ENCODE data around the gene PALD1. TPM values are rescaled to one million over a fixed set of nuclear protein-coding genes. Genes with fewer than 3 reads are reported as not detected.
"Not testable (repeated sequence)": the region's sequence is repeated elsewhere in the genome, so short reads cannot be mapped to it uniquely, and the experiment has no call there.

PALD1 gene
- total RNA-seq, 1 donor from 2014 or later, result 5.1 TPM

GRCh38 chr10:70602665-70603448 lies 124.3 kb downstream of the PALD1 start, which contains the start of gene PRF1:
TSS of gene PRF1 (minus strand) at chr10:70602741. CDS start at chr10:70600902, 1,839 bp downstream.
- intact Hi-C loops (cut with DNase I), result no loop called here
- DNase-seq (ENCODE audit: missing footprints) (no peak), ATAC-seq (peak; percentile 26)

DNA sequence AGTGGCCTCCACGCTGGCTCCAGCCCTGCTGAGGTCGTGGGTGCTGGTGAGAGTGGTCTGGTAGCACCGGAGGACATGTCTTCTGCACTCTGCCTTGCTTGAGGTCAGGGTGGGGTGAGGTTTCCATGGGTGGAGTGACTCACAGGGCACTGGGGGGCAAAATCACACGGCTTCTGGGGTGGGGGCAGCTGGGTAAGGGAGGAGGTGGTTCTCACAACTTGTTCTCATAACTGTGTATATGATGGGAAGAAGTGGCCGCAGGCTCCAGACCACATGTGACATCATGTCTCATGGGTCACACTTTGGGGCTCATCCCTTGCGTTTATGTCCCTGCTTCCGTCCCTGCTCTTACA lies 124.9 kb downstream of the PALD1 start:
- intact Hi-C loops (cut with DNase I), result no loop called here
- peak; percentile 35 for ATAC-seq
- DNase-seq (ENCODE audit: missing footprints), result no peak

- ATAC-seq (no peak), DNase-seq (ENCODE audit: missing footprints) (no peak)
- intact Hi-C loops (cut with DNase I), result no loop called here
These were observed 125.5 kb downstream of the PALD1 start for GRCh38 chr10:70604106-70604505.

DNA sequence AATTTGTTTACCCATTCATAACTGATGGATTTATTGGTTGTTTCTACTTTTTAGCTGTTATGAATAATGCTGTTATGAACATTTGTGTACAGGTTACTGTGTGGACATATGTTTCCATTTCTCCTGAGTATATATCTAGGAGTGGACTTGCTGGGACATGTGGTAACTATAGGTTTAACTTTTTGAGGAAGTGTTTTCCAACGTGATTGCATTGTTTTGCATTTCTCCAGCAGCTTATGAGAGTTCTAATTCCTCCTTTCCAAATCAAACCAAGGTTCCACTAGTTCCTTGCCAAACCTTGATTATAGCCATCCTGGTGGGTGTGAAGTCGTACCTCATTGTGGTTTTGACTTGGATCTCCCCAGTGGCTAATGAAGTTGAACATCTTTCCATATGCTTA lies 126.6 kb downstream of the PALD1 start:
- intact Hi-C loops (cut with DNase I), result no loop called here
- no peak for DNase-seq (ENCODE audit: missing footprints)
- no peak for ATAC-seq

DNA sequence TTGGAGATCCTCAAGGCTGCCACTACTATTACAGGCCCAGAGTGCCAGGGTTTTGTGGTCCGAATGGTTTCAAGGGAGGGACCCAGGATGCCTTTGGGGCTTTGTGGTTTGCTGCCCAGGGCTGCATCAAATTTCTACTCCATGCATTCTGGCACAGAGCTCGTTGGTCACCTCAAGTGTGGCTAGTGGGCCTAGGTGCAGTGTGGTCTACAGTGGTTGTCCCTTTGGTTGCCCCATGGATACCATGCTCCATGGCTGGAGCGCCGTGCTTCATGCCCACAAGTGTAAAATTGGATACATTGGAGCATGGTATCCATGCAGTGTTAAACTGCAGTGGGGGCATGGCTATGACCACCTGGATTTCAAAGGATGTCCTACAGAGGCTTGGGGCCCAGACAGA lies 129.4 kb downstream of the PALD1 start:
- DNase-seq (ENCODE audit: missing footprints) (no peak), ATAC-seq (peak; percentile 8)
- intact Hi-C loops (cut with DNase I), result no loop called here

- ATAC-seq (no peak), DNase-seq (ENCODE audit: missing footprints) (no peak)
- intact Hi-C loops (cut with DNase I), result no loop called here
These were observed 135.4 kb downstream of the PALD1 start for GRCh38 chr10:70613941-70614340.

- ATAC-seq; DNase-seq (ENCODE audit: missing footprints); intact Hi-C loops (cut with DNase I): not testable (repeated sequence)
These were observed 135.8 kb downstream of the PALD1 start for GRCh38 chr10:70614364-70614763.

- ATAC-seq (no peak), DNase-seq (ENCODE audit: missing footprints) (no peak)
- intact Hi-C loops (cut with DNase I), result no loop called here
These were observed 136.6 kb downstream of the PALD1 start for GRCh38 chr10:70615211-70615610.

DNA sequence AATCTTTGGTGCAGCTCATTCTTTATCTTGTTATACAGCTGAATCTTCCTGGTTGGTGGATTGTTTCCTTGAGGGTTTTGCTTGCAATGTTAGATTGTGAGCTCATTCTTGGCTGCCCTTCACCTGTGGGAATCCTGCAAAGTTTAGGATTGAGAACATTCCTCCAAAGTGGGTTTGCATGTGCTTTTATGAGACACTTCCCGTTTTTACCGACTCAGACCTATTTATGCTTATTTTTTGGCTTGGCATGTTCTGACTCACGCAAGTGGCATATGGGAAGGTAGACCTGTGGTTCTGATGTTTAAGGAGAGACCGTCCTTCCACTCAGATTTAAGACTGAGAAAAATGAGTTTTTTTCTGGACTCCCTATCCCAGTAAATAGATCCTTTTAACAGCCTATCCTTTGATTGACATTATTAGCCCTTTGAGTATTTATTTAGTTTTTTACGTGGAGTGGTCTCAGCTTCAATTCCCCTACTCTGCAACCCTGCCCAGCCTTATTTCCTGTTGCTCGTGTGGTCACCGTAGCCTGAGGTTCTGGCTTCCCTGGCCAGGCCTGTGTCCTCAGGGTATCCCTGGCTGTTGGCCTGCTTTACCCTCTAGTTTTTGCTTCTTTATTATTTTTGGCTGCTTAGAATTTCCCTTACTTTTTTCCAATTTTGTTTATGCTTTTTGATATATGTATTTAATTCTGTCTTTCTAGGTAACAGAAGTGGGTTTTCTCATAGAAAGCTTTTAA lies 137.4 kb downstream of the PALD1 start:
- intact Hi-C loops (cut with DNase I), result no loop called here
- no peak for ATAC-seq
- DNase-seq (ENCODE audit: missing footprints), result no peak

GRCh38 chr10:70616761-70617160 lies 138.2 kb downstream of the PALD1 start:
- intact Hi-C loops (cut with DNase I), result no loop called here
- ATAC-seq (no peak), DNase-seq (ENCODE audit: missing footprints) (no peak)

Other genes with a start within 250 kb of the PALD1 start
- 108 TPM for gene PPA1, start 245.3 kb upstream of the PALD1 start, total RNA-seq
- gene NPFFR1, start 194.8 kb upstream of the PALD1 start, total RNA-seq, result not detected
- gene LRRC20, start 96.1 kb upstream of the PALD1 start, total RNA-seq, result 60.1 TPM
- gene EIF4EBP2, start 74.6 kb upstream of the PALD1 start, total RNA-seq, result 91.6 TPM
- gene NODAL, start 37.1 kb upstream of the PALD1 start, total RNA-seq, result not detected
- 4.3 TPM for gene PRF1, start 124.0 kb downstream of the PALD1 start, total RNA-seq
- gene ADAMTS14, start 193.7 kb downstream of the PALD1 start, total RNA-seq, result 0.43 TPM